CD4-positive, alpha-beta memory T cell (primary cell): ENCODE data around the gene ZFYVE27. TPM values are rescaled to one million over a fixed set of nuclear protein-coding genes. Genes with fewer than 3 reads are reported as not detected.
A peak's percentile ranks its signal among the peaks of the same experiment; 100 is the strongest.

Experiments used
- CTCF ChIA-PET: fragments of 350-600 bp; sonication (Branson Sonifier 250); formaldehyde crosslinking; loops from one replicate; lab custom pipeline; 2021; ENCODE audit warnings: inconsistent platforms; ENCODE audit not compliant: partially characterized antibody; lab: Charles Lee
- POLR2A ChIA-PET: fragments of 350-600 bp; sonication (Branson Sonifier 250); formaldehyde crosslinking; loops from one replicate; lab custom pipeline; 2021; ENCODE audit not compliant: partially characterized antibody; lab: Charles Lee
- DNase-seq, 5 donors: peaks; one replicate each; pipeline versions ENCODE4 v3.0.0 to v3.0.0-alpha.2; 2020 to 2022; ENCODE audit warnings: mixed read lengths in 1 of 5
- H3K27ac ChIP-seq: one replicate; pipeline ENCODE4 v1.7.0; 2013; ENCODE audit warnings: low read depth, low read length
- H3K27me3 ChIP-seq: 2 replicates; pipeline ENCODE4 v1.7.0; 2013; ENCODE audit warnings: mild to moderate bottlenecking, low read length, moderate library complexity; ENCODE audit not compliant: insufficient read depth
- H3K36me3 ChIP-seq: 2 replicates; pipeline ENCODE4 v1.7.0; 2013; ENCODE audit warnings: mild to moderate bottlenecking, low read length, moderate library complexity; ENCODE audit not compliant: insufficient read depth
- H3K4me1 ChIP-seq: 2 replicates; pipeline ENCODE4 v1.7.0; 2013; ENCODE audit warnings: mild to moderate bottlenecking, low read length, moderate library complexity; ENCODE audit not compliant: insufficient read depth
- H3K4me3 ChIP-seq, 2 donors: one replicate each; pipeline ENCODE4 v1.7.0; 2013; ENCODE audit warnings: low read length in 2 of 2, mild to moderate bottlenecking in 1 of 2
- H3K9me3 ChIP-seq, 2 donors: one replicate each; pipeline ENCODE4 v1.7.0; 2013; ENCODE audit warnings: low read length in 2 of 2, control low read depth in 1 of 2; ENCODE audit not compliant: control insufficient read depth in 1 of 2
- H3K27ac Mint-ChIP-seq, 7 donors: one replicate each; pipeline ENCODE4 v1.8.0; 2020 to 2021; ENCODE audit warnings: mixed read lengths in 7 of 7, mild to moderate bottlenecking in 6 of 7, inconsistent platforms in 3 of 7, moderate library complexity in 3 of 7
- H3K27me3 Mint-ChIP-seq, 2 donors: one replicate each; pipeline ENCODE4 v1.8.0; 2020 to 2021; ENCODE audit warnings: mixed read lengths in 2 of 2
- H3K36me3 Mint-ChIP-seq, 2 donors: one replicate each; pipeline ENCODE4 v1.8.0; 2020 to 2021; ENCODE audit warnings: mixed read lengths in 2 of 2, inconsistent platforms in 1 of 2, mild to moderate bottlenecking in 1 of 2
- H3K4me1 Mint-ChIP-seq, 4 donors: one replicate each; pipeline ENCODE4 v1.8.0; 2020 to 2021; ENCODE audit warnings: mixed read lengths in 4 of 4, mild to moderate bottlenecking in 1 of 4
- H3K4me3 Mint-ChIP-seq, 8 donors: one replicate each; pipeline ENCODE4 v1.8.0; 2020 to 2021; ENCODE audit warnings: mixed read lengths in 8 of 8, mild to moderate bottlenecking in 7 of 8, moderate library complexity in 6 of 8, inconsistent platforms in 3 of 8
- H3K9me3 Mint-ChIP-seq, 8 donors: one replicate each; pipeline ENCODE4 v1.8.0; 2020 to 2021; ENCODE audit warnings: mixed read lengths in 8 of 8, mild to moderate bottlenecking in 5 of 8, inconsistent platforms in 3 of 8, moderate library complexity in 1 of 8
- intact Hi-C: fragments of 100-400 bp; cut with micrococcal nuclease; formaldehyde crosslinking; loops from one replicate; pipeline ENCODE4 v1.15.1; 2023
- polyA plus RNA-seq, 2 donors: library from polyadenylated mRNA; unstranded; fragments of 300-500 nt; fragmentation: Illumina TruSeq; gene quantifications; one replicate each; pipeline ENCODE4 v1.2.3, GENCODE V29; 2021
- total RNA-seq, 2 experiments: library from RNA; stranded (reverse); gene quantifications; one replicate each; pipeline ENCODE4 v1.2.3, GENCODE V29; 2021

ZFYVE27 gene
- total and polyA plus RNA-seq, 4 experiments from 2014 or later, result 26.8 to 64.5 (median 44.1) TPM

- Histone ChIP-seq H3K4me3 (no peak overlapping the region), H3K9me3 (no peaks in the 10 kb centered on the region), H3K36me3 (no peaks in the 10 kb centered on the region), H3K27me3 (no peaks in the 10 kb centered on the region), H3K27ac (no peak overlapping the region), H3K4me1 (peaks cover 11% of the 10 kb centered on the region)
- Mint-ChIP-seq H3K4me1 (peaks cover 19 to 28% (median 23%) of the 10 kb centered on the region in 4 donors), H3K36me3 (peaks cover 0 to 17% of the 10 kb centered on the region in 2 donors), H3K9me3 (no peaks in the 10 kb centered on the region), H3K27ac (no peak overlapping the region), H3K4me3 (no peak overlapping the region), H3K27me3 (peaks cover 4 to 7% of the 10 kb centered on the region in 2 donors)
- no peak for DNase-seq
- POLR2A ChIA-PET, result interaction anchor here (0.6 to 1.1 kb wide), 3 partner anchors 11 to 46 kb away, joined by 3 to 5 read pairs (median 3); partner anchors contain the start of gene AVPI1
- intact Hi-C loops, result no loop called here
- CTCF ChIA-PET, result interaction anchor here (0.7 to 15.3 kb wide), 11 partner anchors 11 to 59 kb away, joined by 3 to 436 read pairs (median 4); partner anchors contain the start of genes AVPI1 and MARVELD1
These were observed 3.7 kb upstream of the ZFYVE27 start for GRCh38 chr10:97733256-97733655.

GRCh38 chr10:97734021-97734420, 2.9 kb upstream of the ZFYVE27 start:
- peaks cover 0 to 17% of the 10 kb centered on the region in 2 donors for H3K36me3 Mint-ChIP-seq
- no peaks in the 10 kb centered on the region for H3K27me3 ChIP-seq
- H3K36me3 ChIP-seq, result no peaks in the 10 kb centered on the region
- peak overlapping the region in 3 of 7 donors; percentile 13 to 49 (median 31) for H3K27ac Mint-ChIP-seq
- no peak overlapping the region for H3K27ac ChIP-seq
- POLR2A ChIA-PET, result interaction anchor here (0.6 kb wide), 2 partner anchors 10 to 47 kb away, joined by 3 read pairs; partner anchors contain the start of gene AVPI1
- DNase-seq, result no peak
- H3K27me3 Mint-ChIP-seq, result peaks cover 4 to 5% of the 10 kb centered on the region in 2 donors
- no peak overlapping the region for H3K4me3 ChIP-seq
- peaks cover 23 to 33% (median 27%) of the 10 kb centered on the region in 4 donors for H3K4me1 Mint-ChIP-seq
- intact Hi-C loops, result no loop called here
- H3K9me3 ChIP-seq, result no peaks in the 10 kb centered on the region
- no peaks in the 10 kb centered on the region for H3K9me3 Mint-ChIP-seq
- peaks cover 18% of the 10 kb centered on the region for H3K4me1 ChIP-seq
- peak overlapping the region in 1 of 8 donors; percentile 22 for H3K4me3 Mint-ChIP-seq
- CTCF ChIA-PET, result interaction anchor here (0.7 to 15.3 kb wide), 10 partner anchors 8 to 57 kb away, joined by 3 to 436 read pairs (median 5); partner anchors contain the start of genes AVPI1 and MARVELD1

GRCh38 chr10:97736403-97736901, 476 bp upstream of the ZFYVE27 start:
- Mint-ChIP-seq H3K36me3 (peaks cover 12 to 37% of the 10 kb centered on the region in 2 donors), H3K9me3 (no peaks in the 10 kb centered on the region), H3K27me3 (no peaks in the 10 kb centered on the region), H3K27ac (peak overlapping the region; percentile 94 to 99 (median 98)), H3K4me3 (peak overlapping the region; percentile 96 to 99 (median 98)), H3K4me1 (peaks cover 37 to 55% (median 47%) of the 10 kb centered on the region in 4 donors)
- Histone ChIP-seq H3K27me3 (no peaks in the 10 kb centered on the region), H3K27ac (peak overlapping the region; percentile 92), H3K9me3 (no peaks in the 10 kb centered on the region), H3K36me3 (peaks cover 8% of the 10 kb centered on the region), H3K4me3 (peak overlapping the region; percentile 86 to 87), H3K4me1 (peaks cover 36% of the 10 kb centered on the region)
- CTCF ChIA-PET, result interaction anchor here (0.6 to 15.3 kb wide), 11 partner anchors 8 to 178 kb away, joined by 3 to 436 read pairs (median 3); partner anchors contain the start of genes AVPI1 and MARVELD1
- DNase-seq, result no peak
- POLR2A ChIA-PET, result interaction anchor here (0.5 to 2.3 kb wide), 21 partner anchors 9 to 1647 kb away, joined by 3 to 41 read pairs (median 4); partner anchors contain the start of genes AVPI1, GOLGA7B, MARVELD1 and PI4K2A
- intact Hi-C loops, result loop anchor here (2.0 kb wide), 1 partner anchor 50 kb away; the partner anchor contains the start of gene AVPI1

GRCh38 chr10:97737770-97738265, 890 bp downstream of the ZFYVE27 start:
- POLR2A ChIA-PET, result no interaction called here
- CTCF ChIA-PET, result interaction anchor here (1.4 kb wide), 1 partner anchor 61 kb away, joined by 5 read pairs; no protein-coding TSS in a partner anchor

GRCh38 chr10:97738616-97739015, 1.7 kb downstream of the ZFYVE27 start:
- H3K9me3 ChIP-seq, result no peaks in the 10 kb centered on the region
- peaks cover 18% of the 10 kb centered on the region for H3K36me3 ChIP-seq
- intact Hi-C loops, result no loop called here
- Mint-ChIP-seq H3K4me1 (peaks cover 45 to 70% (median 57%) of the 10 kb centered on the region in 4 donors), H3K4me3 (peak overlapping the region; percentile 96 to 99 (median 98)), H3K27me3 (no peaks in the 10 kb centered on the region), H3K27ac (peak overlapping the region in 4 of 7 donors; percentile 24 to 99 (median 72)), H3K9me3 (no peaks in the 10 kb centered on the region), H3K36me3 (peaks cover 25 to 50% of the 10 kb centered on the region in 2 donors)
- ChIA-PET POLR2A (no interaction called here), CTCF (interaction anchor here (1.4 kb wide), 1 partner anchor 61 kb away, joined by 5 read pairs; no protein-coding TSS in a partner anchor)
- no peaks in the 10 kb centered on the region for H3K27me3 ChIP-seq
- H3K4me3 ChIP-seq, result no peak overlapping the region
- H3K27ac ChIP-seq, result no peak overlapping the region
- no peak for DNase-seq
- peaks cover 41% of the 10 kb centered on the region for H3K4me1 ChIP-seq

More at GRCh38 chr10:97737770-97738265, 890 bp downstream of the ZFYVE27 start:
- Histone ChIP-seq H3K27ac (peak overlapping the region; percentile 92), H3K27me3 (no peaks in the 10 kb centered on the region), H3K4me1 (peaks cover 41% of the 10 kb centered on the region), H3K9me3 (no peaks in the 10 kb centered on the region), H3K36me3 (peaks cover 10% of the 10 kb centered on the region), H3K4me3 (peak overlapping the region; percentile 86 to 87)
- Mint-ChIP-seq H3K36me3 (peaks cover 17 to 43% of the 10 kb centered on the region in 2 donors), H3K27ac (peak overlapping the region; percentile 94 to 99 (median 98)), H3K4me3 (peak overlapping the region; percentile 96 to 99 (median 98)), H3K9me3 (no peaks in the 10 kb centered on the region), H3K27me3 (no peaks in the 10 kb centered on the region), H3K4me1 (peaks cover 41 to 64% (median 52%) of the 10 kb centered on the region in 4 donors)
- DNase-seq, result no peak
- intact Hi-C loops, result loop anchor here (1.0 to 2.0 kb wide), 3 partner anchors 24 to 131 kb away; partner anchors contain the start of gene AVPI1

GRCh38 chr10:97740613-97741012, 3.7 kb downstream of the ZFYVE27 start:
- Mint-ChIP-seq H3K9me3 (no peaks in the 10 kb centered on the region), H3K4me1 (peaks cover 46 to 80% (median 66%) of the 10 kb centered on the region in 4 donors), H3K27ac (peak overlapping the region in 5 of 7 donors; percentile 15 to 84 (median 37)), H3K27me3 (no peaks in the 10 kb centered on the region), H3K36me3 (peaks cover 42 to 68% of the 10 kb centered on the region in 2 donors), H3K4me3 (no peak overlapping the region)
- Histone ChIP-seq H3K27me3 (no peaks in the 10 kb centered on the region), H3K27ac (no peak overlapping the region), H3K4me3 (no peak overlapping the region), H3K9me3 (no peaks in the 10 kb centered on the region), H3K4me1 (peaks cover 41% of the 10 kb centered on the region), H3K36me3 (peaks cover 32% of the 10 kb centered on the region)
- intact Hi-C loops, result no loop called here
- ChIA-PET CTCF (interaction anchor here (0.6 kb wide), 1 partner anchor 13 kb away, joined by 3 read pairs; no protein-coding TSS in a partner anchor), POLR2A (no interaction called here)
- DNase-seq, result no peak
